ENCODE measurements around the gene FAM83E. TPM values are rescaled to one million over a fixed set of nuclear protein-coding genes. Genes with fewer than 3 reads are reported as not detected.

FAM83E gene
- total RNA-seq, 4 donors from 2014 or later: not detected

DNA sequence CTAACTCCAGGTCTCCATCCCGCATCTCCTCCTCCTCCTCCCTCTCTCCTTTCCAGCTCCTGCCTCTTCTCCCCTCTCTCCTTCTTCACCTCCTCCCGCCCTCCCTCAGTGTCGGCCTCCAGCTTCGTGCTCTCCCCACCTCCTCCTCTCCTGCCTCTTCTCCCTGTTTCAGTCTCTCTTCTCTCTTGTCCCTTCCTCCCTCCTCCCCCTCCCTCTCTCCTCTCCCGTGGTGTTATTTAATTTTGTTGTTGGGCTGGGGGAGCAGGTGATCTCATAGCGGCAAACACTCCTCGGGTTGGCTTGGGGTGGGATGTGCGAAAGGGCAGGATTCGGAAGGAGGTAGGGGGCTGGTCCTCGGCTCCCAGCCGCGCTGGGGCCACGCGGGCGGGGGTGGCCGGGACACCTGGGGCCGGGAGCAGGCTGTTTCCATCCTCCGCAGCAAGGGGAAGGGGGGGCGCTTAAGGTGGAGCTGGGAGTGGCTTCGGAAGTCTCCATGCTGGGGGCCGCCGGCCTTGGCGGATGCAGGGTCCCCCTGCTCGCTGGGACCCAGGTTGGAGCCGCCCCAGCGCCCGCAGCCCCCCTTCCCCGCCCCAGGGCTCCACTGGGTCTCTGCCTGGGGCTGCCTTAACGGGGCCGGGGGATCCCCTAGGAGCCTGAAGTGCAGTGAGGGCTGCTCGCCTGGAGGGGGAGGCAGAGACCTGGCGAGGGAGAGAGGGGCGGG, 31.3 kb upstream of the FAM83E start, which contains the start of gene CA11:
Gene CA11 (minus strand): TSS at position 187 of the 721 bp plus-strand sequence. CDS start 555 bp downstream, outside the sequence.
- TF ChIP-seq, protein P1, sequence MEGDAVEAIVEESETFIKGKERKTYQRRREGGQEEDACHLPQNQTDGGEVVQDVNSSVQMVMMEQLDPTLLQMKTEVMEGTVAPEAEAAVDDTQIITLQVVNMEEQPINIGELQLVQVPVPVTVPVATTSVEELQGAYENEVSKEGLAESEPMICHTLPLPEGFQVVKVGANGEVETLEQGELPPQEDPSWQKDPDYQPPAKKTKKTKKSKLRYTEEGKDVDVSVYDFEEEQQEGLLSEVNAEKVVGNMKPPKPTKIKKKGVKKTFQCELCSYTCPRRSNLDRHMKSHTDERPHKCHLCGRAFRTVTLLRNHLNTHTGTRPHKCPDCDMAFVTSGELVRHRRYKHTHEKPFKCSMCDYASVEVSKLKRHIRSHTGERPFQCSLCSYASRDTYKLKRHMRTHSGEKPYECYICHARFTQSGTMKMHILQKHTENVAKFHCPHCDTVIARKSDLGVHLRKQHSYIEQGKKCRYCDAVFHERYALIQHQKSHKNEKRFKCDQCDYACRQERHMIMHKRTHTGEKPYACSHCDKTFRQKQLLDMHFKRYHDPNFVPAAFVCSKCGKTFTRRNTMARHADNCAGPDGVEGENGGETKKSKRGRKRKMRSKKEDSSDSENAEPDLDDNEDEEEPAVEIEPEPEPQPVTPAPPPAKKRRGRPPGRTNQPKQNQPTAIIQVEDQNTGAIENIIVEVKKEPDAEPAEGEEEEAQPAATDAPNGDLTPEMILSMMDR (IDR thresholded peaks at IDR 0.05; ENCODE audit: low read depth): no peak

DNA sequence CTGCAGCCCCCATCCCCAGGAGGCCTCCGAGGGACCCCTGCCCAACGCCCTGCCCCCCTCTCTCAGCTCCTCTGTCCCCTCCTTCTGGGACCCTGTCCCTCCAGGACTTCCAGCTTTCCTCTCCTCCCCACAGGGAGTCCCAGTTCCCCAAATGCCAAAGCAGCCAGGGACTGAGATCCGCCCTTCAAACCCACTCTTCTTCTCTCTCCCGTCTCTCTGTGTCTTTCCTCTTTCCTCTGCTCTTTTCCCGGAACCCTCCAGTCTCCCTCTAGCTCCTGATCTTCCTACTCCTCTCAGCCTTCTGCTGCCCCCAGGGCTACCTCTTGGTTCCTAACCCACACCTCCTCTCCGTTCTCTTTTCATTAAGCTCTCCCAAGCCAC, 30.7 kb upstream of the FAM83E start:
- TF ChIP-seq, protein P1 (IDR thresholded peaks at IDR 0.05; ENCODE audit: low read depth): no peak

DNA sequence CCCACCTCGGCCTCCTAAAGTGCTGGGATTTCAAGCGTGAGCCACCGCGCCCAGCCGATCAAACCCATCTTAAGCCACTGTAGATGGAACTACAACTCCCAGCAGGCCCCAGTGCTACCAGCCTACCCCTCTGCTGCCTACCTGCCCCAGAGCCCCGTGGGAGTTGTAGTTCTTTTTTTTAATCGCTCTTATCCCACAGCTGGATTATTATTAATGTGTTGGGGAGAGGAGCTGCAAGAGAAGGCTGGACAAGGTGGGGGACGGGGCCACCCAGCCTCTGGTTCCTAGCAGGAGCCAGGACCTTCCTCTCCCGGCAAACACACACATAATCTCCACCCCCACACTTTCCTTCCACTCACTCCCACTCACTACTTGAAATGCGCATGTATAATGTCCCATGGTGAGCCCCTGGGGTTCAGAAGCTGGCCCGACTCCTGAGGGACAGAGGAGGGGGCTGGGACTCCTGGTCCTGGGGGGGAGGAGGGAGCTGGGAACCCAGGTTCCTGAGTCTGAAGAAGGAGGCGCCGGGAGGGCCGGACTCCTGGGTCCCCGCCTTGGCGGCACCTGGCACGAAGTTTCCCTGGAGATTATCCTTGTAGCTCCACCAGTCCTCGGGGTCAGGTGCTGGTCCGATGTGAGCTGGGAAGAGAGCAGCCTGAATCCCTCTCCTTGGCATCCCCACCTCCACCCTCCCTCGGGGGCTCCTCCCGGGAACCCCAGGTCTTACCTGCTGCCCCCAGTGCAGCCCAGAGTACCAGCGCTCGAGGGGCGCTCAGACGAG, 30.2 kb upstream of the FAM83E start:
- TF ChIP-seq, protein P1 (IDR thresholded peaks at IDR 0.05; ENCODE audit: low read depth): no peak

DNA sequence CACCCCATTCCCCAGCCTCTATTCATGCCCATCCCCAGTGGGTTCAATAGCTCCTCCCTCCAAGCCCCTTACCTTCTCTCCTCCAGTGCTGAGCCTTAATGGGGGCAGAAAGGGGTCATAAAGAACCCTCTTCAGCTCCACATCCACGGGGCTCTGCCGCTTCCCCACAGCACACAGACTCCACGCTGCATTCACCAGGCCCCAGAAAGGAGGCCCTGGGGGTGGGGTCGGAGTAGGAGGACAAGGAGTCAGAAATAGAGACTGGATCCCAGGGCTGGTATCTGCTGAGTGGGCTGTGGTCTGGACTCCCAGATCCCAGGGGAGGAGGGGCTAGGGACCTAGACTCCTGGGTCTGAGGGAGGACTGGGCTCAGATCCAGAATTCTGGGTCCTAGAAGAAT, 29.5 kb upstream of the FAM83E start:
- TF ChIP-seq, protein P1 (IDR thresholded peaks at IDR 0.05; ENCODE audit: low read depth): no peak

DNA sequence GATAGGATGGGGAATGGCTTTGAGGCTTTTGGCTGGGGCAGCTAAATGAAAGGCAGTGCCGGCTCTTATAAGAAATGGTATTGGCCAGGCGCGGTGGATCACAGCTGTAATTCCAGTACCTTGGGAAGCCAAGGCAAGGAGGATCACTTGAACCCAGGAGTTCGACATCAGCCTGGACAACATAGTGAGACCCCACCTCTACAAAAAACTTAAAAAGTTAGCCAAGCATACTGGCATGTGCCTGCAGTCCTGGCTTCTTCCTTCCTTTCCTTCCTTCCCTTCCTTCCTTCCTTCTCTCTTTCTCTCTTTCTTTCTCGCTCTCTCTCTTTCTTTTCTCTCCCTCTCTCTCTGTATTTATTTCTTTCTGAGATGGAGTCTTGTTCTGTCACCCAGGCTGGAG, 28.0 kb upstream of the FAM83E start:
- TF ChIP-seq, protein P1 (IDR thresholded peaks at IDR 0.05; ENCODE audit: low read depth): no peak

DNA sequence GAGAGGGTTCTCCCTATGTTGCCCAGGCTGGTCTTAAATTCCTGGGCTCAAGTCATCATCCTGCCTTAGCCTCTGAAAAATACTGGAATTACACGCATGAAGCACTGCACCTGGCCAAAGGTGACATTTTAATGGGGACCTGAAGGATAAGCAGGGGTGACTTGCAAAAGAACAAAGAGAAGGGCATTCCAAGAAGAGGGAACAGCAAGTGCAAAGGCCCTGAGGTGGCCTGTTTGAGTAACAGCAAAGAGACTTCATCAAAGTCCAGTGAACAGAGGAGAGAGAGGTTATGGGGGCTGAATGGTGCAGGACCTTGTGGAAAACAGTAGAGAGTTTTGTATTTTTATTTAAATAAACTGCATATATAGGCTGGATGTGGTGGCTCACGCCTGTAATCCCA, 27.0 kb upstream of the FAM83E start:
- TF ChIP-seq, protein P1 (IDR thresholded peaks at IDR 0.05; ENCODE audit: low read depth): no peak
